ENCODE measurements around the gene FANCL. TPM values are rescaled to one million over a fixed set of nuclear protein-coding genes. Genes with fewer than 3 reads are reported as not detected.

Gene FANCL
- total RNA-seq, 2 donors from 2014 or later, result 12.2 to 19.5 TPM

- DNase-seq, result no peak
- TF ChIP-seq CTCF (IDR thresholded peaks at IDR 0.05) (no peak), POLR2A (IDR thresholded peaks at IDR 0.05) (no peak)
- H3K27ac ChIP-seq, result no peak overlapping the region
Observed at GRCh38 chr2:58133395-58133794, 107.7 kb downstream of the FANCL start.

GRCh38 chr2:58131191-58132011 lies 109.7 kb downstream of the FANCL start:
- Histone ChIP-seq H3K27ac (peak overlapping the region; percentile 2 to 68 (median 24)), H3K4me3 (no peak overlapping the region), H3K9me3 (no peaks in the 10 kb centered on the region), H3K36me3 (replicated peaks in 1 of 2; ENCODE audit: insufficient read depth in 1 of 2, low read depth in 2 of 2) (no peaks in the 10 kb centered on the region), H3K27me3 (no peaks in the 10 kb centered on the region), H3K4me1 (peaks cover 17% of the 10 kb centered on the region)
- TF ChIP-seq POLR2A (IDR thresholded peaks at IDR 0.05) (peak in 1 of 3 donors; percentile 22), CTCF (IDR thresholded peaks at IDR 0.05) (peak in 2 of 7 experiments; percentile 18 to 22)
- WGBS, 2 donors, result 14 to 27% methylated on average over 5 of the region's 5 CpGs
- DNase-seq, result peak; percentile 59 to 74 (median 70)
- ATAC-seq, result peak; percentile 88
- intact Hi-C loops (cut with DNase I), result no loop called here

More at GRCh38 chr2:58133395-58133794, 107.7 kb downstream of the FANCL start:
- H3K27me3 ChIP-seq, result no peaks in the 10 kb centered on the region
- no peaks in the 10 kb centered on the region for H3K9me3 ChIP-seq
- no peaks in the 10 kb centered on the region for H3K36me3 ChIP-seq (replicated peaks in 1 of 2; ENCODE audit: insufficient read depth in 1 of 2, low read depth in 2 of 2)
- H3K4me3 ChIP-seq, result no peak overlapping the region
- no peak for ATAC-seq
- peaks cover 17% of the 10 kb centered on the region for H3K4me1 ChIP-seq
- intact Hi-C loops (cut with DNase I), result no loop called here

- no peak for TF ChIP-seq POLR2A (IDR thresholded peaks at IDR 0.05)
- no peak for TF ChIP-seq CTCF (IDR thresholded peaks at IDR 0.05)
Observed at GRCh38 chr2:58130238-58130637, 110.9 kb downstream of the FANCL start.

GRCh38 chr2:58127111-58127510 lies 114.0 kb downstream of the FANCL start:
- Histone ChIP-seq H3K27ac (no peak overlapping the region), H3K4me3 (no peak overlapping the region), H3K9me3 (no peaks in the 10 kb centered on the region), H3K4me1 (peaks cover 12% of the 10 kb centered on the region), H3K27me3 (no peaks in the 10 kb centered on the region), H3K36me3 (replicated peaks in 1 of 2; ENCODE audit: insufficient read depth in 1 of 2, low read depth in 2 of 2) (no peaks in the 10 kb centered on the region)
- no peak for ATAC-seq
- no peak for TF ChIP-seq POLR2A (IDR thresholded peaks at IDR 0.05)
- TF ChIP-seq CTCF (IDR thresholded peaks at IDR 0.05), result no peak
- WGBS, 2 donors, result 95 to 98% methylated on average over 3 of the region's 3 CpGs
- no peak for DNase-seq
- intact Hi-C loops (cut with DNase I), result no loop called here

More at GRCh38 chr2:58130238-58130637, 110.9 kb downstream of the FANCL start:
- no peak for ATAC-seq
- H3K9me3 ChIP-seq, result no peaks in the 10 kb centered on the region
- H3K27me3 ChIP-seq, result no peaks in the 10 kb centered on the region
- no peaks in the 10 kb centered on the region for H3K36me3 ChIP-seq (replicated peaks in 1 of 2; ENCODE audit: insufficient read depth in 1 of 2, low read depth in 2 of 2)
- intact Hi-C loops (cut with DNase I), result no loop called here
- H3K4me1 ChIP-seq, result peaks cover 17% of the 10 kb centered on the region
- H3K27ac ChIP-seq, result no peak overlapping the region
- 89 to 91% methylated on average over 2 of the region's 2 CpGs for WGBS, 2 donors
- DNase-seq, result no peak
- no peak overlapping the region for H3K4me3 ChIP-seq

GRCh38 chr2:58122540-58122939 lies 118.6 kb downstream of the FANCL start:
- no peak for TF ChIP-seq CTCF (IDR thresholded peaks at IDR 0.05)
- TF ChIP-seq POLR2A (IDR thresholded peaks at IDR 0.05), result no peak
- ATAC-seq, result no peak
- DNase-seq, result no peak
- no peaks in the 10 kb centered on the region for H3K4me1 ChIP-seq
- no peak overlapping the region for H3K4me3 ChIP-seq
- H3K36me3 ChIP-seq (replicated peaks in 1 of 2; ENCODE audit: insufficient read depth in 1 of 2, low read depth in 2 of 2), result no peaks in the 10 kb centered on the region
- H3K9me3 ChIP-seq, result no peaks in the 10 kb centered on the region
- WGBS, 2 donors, result 96 to 100% methylated on average over 3 of the region's 3 CpGs
- no peak overlapping the region for H3K27ac ChIP-seq
- H3K27me3 ChIP-seq, result no peaks in the 10 kb centered on the region
- intact Hi-C loops (cut with DNase I), result no loop called here
